ENCODE data around the gene EXO5.
A peak's percentile ranks its signal among the peaks of the same experiment; 100 is the strongest.
"Not testable (repeated sequence)": the region's sequence is repeated elsewhere in the genome, so short reads cannot be mapped to it uniquely, and the experiment has no call there.

The EXO5 gene

GRCh38 chr1:40508375-40509341 lies at the start of gene EXO5:
EXO5 (plus strand) TSS chr1:40508767; CDS start chr1:40514545, 5,778 bp downstream.
- no peak for FAIRE-seq

DNA sequence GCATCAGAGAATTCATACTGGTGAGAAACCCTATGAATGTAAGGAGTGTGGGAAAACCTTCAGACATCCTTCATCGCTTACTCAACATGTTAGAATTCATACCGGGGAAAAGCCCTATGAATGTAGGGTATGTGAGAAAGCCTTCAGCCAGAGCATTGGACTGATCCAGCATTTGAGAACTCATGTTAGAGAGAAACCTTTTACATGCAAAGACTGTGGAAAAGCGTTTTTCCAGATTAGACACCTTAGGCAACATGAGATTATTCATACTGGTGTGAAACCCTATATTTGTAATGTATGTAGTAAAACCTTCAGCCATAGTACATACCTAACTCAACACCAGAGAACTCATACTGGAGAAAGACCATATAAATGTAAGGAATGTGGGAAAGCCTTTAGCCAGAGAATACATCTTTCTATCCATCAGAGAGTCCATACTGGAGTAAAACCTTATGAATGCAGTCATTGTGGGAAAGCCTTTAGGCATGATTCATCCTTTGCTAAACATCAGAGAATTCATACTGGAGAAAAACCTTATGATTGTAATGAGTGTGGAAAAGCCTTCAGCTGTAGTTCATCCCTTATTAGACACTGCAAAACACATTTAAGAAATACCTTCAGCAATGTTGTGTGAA lies 45.5 kb upstream of the EXO5 start:
- no peak for FAIRE-seq

DNA sequence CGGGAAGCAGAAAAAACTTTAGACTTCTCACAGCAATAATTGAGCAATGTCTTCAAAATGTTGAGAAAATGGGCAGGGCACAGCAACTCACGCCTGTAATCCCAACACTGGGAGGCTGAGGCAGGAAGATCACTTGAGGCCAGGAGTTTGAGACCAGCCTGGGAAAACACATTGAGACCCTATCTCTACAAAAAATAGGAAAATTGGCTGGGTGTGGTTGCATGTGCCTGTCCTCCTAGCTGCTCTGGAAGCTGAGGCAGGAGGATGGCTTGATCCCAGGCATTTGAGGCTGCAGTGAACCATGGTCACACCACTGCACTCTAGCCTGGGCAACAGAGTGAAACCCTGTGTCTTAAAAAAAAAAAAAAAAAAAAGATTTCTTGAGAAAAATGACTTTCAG lies 39.2 kb upstream of the EXO5 start:
- no peak for FAIRE-seq

GRCh38 chr1:40475268-40475667 lies 33.3 kb upstream of the EXO5 start:
- no peak for FAIRE-seq

DNA sequence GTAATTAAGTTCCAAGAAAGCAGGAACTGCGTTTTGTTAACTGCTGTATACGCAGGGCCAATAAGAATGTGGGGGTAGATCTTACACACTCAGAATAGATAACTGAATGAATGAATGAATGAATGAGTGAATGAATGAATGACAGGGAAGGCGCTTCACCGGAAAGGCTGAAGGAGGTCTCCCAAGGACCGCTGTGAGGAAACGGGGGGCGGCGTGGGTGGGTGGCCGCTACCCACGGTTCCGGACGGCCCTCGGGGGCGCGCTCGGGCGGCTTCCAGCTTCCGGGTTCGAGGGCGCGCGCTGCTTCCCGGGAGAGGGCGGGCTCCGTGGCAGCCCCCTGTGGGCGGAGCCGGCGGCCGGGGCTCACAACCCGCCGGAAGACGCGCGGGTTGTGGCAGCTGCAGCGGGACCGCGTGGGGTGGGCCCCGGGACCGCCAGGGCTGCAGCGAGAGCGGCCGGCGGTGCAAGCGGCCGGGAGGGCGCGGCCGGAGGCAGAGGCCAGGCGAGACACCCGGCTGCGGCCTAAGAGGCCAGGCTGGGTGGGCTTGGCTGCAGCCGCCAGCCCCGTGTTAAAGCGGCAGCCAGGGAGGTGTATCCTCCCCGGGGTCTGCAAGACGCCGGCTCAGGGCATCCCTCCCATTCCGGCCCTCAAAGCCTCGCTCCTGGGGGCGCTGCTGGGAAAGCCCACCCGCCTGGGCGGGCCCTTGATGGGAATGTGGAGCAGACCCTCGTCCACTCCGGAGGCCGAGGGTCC lies 31.5 kb upstream of the EXO5 start, which contains the start of gene ZFP69:
ZFP69 (plus strand) TSS at position 367 of the 754 bp plus-strand sequence. CDS start 2,072 bp downstream, outside the sequence.
- FAIRE-seq = no peak

DNA sequence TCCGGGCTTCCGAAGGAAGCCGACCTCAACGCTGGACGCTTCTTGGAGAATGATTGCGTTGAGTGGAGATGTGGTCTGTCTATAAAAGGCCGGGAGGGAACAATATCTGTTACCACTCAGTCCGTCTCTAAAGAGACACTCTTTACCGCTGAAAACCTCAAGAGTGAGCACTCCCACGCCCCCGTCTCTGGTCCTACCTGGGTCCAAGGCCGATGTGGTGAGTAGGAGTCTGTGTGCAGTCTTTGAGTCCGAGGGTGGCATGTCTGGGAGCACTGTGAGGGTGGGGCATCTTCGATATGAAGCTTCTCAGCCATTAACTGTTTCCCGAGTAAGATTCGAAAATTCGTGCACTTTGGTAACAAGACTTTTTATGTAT lies 30.9 kb upstream of the EXO5 start:
- no peak for FAIRE-seq

DNA sequence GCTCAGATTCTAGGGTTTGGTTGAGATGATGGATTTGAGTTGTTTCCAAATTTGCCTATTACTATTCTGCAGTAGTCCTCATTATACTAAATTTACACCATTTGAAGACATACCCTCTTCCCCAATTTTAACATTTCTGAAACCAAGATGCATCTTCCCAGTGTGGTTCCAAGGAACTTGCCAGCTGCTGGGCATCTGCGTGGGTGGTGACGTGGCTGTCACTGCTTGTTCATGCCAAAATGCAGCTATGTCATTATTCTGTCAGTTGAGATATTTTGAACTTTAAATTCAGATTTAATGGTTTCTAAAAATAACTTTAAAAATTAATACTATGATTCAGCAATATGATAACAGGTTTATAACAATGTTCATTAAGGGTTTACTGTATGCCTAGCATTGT lies 30.3 kb upstream of the EXO5 start:
- FAIRE-seq = no peak

DNA sequence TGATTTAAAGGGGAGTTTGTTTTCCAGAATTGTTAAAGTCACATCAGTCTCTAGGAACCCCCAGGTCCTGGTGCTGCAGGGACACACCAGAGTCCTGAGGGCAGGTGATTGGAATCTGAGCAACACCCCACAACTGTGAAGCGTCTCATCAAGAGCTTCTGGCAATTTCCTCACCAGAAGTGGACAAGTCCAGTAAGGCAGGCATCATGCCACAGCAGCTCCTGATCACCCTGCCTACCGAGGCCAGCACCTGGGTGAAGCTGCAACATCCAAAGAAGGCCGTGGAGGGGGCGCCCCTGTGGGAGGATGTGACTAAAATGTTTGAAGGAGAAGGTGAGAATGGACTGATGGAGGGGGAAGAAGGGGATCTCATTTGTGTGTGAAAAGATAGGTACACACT lies 29.4 kb upstream of the EXO5 start:
- no peak for FAIRE-seq

GRCh38 chr1:40495315-40495903 lies 13.2 kb upstream of the EXO5 start:
- no peak for FAIRE-seq

DNA sequence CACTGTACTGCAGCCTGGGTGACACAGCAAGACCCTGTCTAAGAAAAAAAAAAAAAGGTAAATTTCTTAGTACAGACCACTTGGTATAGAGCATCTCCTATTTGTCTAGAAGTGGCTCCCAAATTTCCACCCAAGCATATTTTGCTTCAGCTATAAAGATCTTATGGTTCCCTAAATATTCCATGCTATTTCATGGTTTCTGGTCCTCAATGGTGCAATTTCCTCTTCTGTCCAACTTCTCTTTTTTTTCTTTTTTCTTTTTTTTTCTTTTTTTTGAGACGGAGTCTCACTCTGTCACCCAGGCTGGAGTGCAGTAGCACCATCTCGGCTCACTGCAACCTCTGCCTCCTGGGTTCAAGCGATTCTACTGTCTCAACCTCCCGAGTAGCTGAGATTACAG lies 5.9 kb upstream of the EXO5 start:
- FAIRE-seq = not testable (repeated sequence)

GRCh38 chr1:40507973-40508372 lies 594 bp upstream of the EXO5 start:
- no peak for FAIRE-seq

GRCh38 chr1:40519517-40519916 lies 10.9 kb downstream of the EXO5 start:
- FAIRE-seq = no peak

GRCh38 chr1:40530735-40531380 lies 22.3 kb downstream of the EXO5 start:
- no peak for FAIRE-seq

- peak; percentile 97 for FAIRE-seq
These were observed 23.0 kb downstream of the EXO5 start, which contains the start of gene ZNF684 for GRCh38 chr1:40531381-40532061. ZNF684 (plus strand) TSS chr1:40531637; CDS start chr1:40533167, 1,530 bp downstream.

- FAIRE-seq = no peak
These were observed 23.5 kb downstream of the EXO5 start for GRCh38 chr1:40532062-40532389.

- FAIRE-seq = peak; percentile 49
These were observed 24.4 kb downstream of the EXO5 start for GRCh38 chr1:40532844-40533424.

GRCh38 chr1:40534589-40534988 lies 26.0 kb downstream of the EXO5 start:
- no peak for FAIRE-seq

DNA sequence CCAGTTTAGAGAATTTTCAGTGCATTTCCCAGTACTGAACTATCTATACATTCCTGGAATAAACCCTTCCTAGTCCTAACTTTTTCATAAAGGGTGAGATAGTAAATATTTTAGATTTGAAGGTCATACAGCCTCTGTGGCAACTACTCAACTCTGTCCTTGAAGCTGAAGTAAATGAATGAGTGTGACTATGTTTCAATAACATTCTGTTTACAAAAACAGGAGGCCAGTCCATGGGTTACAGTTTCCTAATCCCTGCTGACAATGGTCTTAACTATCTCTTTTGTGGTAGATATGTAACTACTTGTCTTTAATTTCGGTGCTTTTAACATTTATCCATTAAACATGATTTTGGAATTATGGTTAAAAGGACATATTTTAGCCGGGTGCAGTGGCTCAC lies 27.2 kb downstream of the EXO5 start:
- no peak for FAIRE-seq

DNA sequence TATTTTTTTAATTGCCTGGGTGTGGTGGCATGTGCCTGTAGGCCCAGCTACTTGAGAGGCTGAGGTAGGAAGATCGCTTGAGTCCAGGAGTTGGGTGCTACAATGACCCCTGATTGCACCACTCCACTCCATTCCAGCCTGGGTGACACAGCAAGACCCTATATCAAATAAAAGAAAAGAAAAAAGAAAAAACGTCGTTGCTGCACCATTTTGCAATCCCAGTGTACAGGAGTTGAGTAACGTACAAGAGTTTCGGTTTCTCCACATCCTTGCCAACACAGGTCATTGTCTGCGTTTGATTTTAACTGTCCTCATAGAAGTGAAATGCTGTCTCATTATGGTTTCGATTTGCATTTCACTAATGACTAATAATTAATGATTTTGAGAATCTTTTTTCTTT lies 30.8 kb downstream of the EXO5 start:
- FAIRE-seq = no peak

GRCh38 chr1:40546957-40547356 lies 38.4 kb downstream of the EXO5 start:
- FAIRE-seq = no peak

DNA sequence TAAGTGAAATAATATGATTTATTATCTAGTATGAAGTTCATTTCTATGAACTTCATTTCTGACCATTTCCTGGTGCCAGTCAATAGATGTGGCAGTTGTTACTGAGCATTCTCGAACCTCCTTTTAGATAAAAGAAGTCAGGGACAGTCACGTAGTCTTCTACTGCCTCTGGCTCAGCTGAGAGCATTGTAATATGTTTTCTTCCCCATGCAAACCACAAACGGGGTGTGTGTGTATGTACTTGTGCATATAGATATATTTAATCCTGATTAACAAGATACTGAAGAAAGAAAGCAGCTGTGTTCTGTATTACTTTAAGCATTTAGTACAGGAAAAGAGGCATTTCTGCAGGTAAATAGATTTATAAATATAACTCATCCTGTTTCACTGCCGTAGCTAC lies 44.5 kb downstream of the EXO5 start:
- no peak for FAIRE-seq

All from G401.6 (cell line).